D341Med (cell line): ENCODE results near the gene SIGLEC9.

Experiments used
- DNase-seq: peaks from one replicate; pipeline ENCODE4 v3.0.0; 2012; ENCODE audit warnings: low spot score

Gene SIGLEC9

GRCh38 chr19:51124729-51125128 lies at the start of gene SIGLEC9:
TSS of gene SIGLEC9 (plus strand) at chr19:51124906. CDS start at chr19:51124975, 69 bp downstream.
- DNase-seq: no peak

- DNase-seq: no peak
Observed at GRCh38 chr19:51075998-51076397, 48.7 kb upstream of the SIGLEC9 start.

DNA sequence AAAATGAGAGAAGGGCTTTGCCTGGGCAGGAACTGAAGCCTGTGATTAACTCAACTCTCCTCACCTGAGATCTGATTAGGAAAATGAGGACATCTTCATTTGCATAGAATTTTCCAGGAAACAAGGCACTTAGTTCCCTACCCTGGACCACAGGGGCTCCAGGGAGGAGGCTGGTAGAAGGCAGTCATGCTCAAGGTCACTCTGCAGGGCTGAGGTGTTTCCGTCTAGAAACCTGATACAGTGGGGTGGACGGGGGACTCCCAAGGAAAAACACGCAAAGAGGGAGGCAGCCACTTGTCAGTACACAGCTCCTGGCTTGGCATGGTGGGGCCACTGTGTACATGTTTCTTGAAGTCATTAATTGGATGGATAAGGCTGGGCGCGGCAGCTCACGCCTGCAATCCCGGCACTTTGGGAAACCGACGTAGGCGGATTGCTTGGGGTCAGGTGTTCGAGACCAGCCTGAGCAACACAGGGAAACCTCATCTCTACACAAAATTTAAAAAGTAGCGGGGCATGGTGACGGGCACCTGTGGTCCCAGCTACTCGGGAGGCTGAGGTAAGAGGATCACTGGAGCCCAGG lies 48.0 kb upstream of the SIGLEC9 start:
- no peak for DNase-seq

- no peak for DNase-seq
Observed at GRCh38 chr19:51078104-51078503, 46.6 kb upstream of the SIGLEC9 start.

- no peak for DNase-seq
Observed at GRCh38 chr19:51078731-51079130, 46.0 kb upstream of the SIGLEC9 start.

GRCh38 chr19:51079481-51080110 lies 45.1 kb upstream of the SIGLEC9 start:
- DNase-seq: no peak

- DNase-seq: no peak
Observed at GRCh38 chr19:51081476-51081875, 43.2 kb upstream of the SIGLEC9 start.

- no peak for DNase-seq
Observed at GRCh38 chr19:51082611-51083010, 42.1 kb upstream of the SIGLEC9 start, which contains the start of gene KLK14. TSS of gene KLK14 (minus strand) at chr19:51082887. CDS start at chr19:51082614, 273 bp downstream.

DNA sequence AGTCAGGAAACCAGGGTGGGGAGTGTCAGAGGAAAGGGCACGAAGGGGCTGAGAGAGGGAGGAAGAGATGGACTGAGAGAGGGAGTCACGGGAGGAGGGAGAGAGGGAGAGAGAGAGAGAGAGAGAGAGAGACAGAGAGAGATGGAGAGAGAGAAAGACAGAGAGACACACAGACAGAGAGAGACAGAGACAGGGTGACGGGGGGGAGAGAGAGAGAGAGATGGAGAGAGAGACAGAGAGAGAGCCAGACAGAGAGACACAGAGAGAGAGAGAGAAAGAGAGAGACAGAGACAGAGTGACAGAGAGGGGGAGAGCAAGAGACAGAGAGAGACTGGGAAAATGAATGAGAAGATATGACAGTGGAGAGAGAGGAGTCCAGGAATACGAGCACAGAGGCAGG lies 41.5 kb upstream of the SIGLEC9 start:
- no peak for DNase-seq

GRCh38 chr19:51083783-51084182 lies 40.9 kb upstream of the SIGLEC9 start:
- no peak for DNase-seq

DNA sequence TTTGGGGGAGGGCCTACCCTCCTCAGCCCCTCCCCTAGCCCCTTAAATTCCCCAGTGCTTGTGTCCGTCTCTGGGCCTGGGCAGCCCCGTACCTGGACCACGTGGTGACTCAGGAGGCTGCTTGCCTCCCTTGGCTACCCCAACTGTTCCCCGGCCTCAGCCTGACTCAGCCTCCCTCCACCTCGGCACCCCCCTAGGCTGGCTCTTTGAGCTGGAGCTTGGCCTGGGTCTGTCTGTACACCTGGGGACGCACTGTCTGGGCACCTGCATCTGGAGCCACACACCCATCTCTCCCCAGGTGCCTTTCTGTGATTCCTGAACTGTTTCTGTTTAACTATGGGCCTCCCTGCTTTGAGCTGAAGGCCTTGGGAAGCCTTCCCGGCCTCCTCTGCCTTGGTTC lies 40.2 kb upstream of the SIGLEC9 start:
- no peak for DNase-seq

DNA sequence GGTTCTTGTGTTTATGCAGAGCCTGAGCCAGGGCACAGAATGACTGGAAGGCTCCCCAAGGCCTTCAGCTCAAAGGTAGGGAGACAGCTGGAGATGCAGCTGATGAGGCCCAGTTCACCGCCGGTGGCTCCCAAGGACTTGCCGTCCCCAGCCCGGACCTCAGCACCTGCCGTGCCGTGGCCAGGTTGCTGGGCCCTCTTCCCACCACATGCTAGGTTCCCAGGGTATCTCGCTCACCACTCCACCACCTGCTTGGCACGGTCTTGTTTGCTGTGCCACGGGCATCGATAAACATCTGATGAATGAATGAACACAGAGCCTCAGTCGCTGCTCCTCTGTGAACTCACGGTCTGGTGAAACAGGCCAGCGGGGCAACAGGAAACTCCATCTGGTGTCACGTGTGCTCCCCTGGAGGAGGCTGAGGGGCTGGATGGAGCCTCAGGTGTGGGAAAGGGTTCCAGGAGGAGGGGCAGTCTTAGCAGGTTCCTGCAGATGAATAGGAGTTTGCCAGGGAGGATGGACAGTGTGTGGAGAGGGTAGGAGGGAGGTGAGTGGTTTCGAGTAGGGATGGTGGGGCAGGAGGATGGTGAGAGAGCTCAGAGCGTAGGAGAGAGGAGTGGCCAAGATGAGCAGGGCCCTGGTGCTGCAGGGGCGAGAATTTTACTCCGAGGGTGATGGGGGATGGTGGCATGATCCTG lies 38.4 kb upstream of the SIGLEC9 start:
- no peak for DNase-seq

GRCh38 chr19:51089786-51090185 lies 34.9 kb upstream of the SIGLEC9 start:
- DNase-seq: no peak

GRCh38 chr19:51090471-51090870 lies 34.2 kb upstream of the SIGLEC9 start:
- DNase-seq: no peak

GRCh38 chr19:51091126-51091525 lies 33.6 kb upstream of the SIGLEC9 start:
- no peak for DNase-seq

GRCh38 chr19:51091895-51092873 lies 32.5 kb upstream of the SIGLEC9 start:
- DNase-seq: no peak

DNA sequence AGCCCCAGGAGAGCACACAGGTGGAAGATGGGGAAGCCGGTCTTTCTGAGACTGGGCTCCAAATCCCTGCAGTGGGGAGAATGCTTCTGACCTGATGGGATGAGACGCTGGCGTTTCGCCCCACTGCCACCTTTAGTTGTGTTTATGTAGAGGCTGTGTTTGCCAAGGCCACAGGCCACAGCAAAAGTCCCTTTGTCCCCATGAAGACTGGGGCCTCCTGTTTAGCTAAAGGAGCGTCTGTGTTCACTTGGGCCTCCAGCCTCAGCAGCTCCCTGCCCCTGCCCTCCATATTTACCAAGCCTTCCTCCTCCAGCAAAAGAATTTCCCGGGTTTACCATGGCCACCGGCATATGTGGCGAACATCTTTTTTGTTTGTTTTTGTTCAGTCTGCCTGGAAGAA lies 31.6 kb upstream of the SIGLEC9 start:
- no peak for DNase-seq

DNA sequence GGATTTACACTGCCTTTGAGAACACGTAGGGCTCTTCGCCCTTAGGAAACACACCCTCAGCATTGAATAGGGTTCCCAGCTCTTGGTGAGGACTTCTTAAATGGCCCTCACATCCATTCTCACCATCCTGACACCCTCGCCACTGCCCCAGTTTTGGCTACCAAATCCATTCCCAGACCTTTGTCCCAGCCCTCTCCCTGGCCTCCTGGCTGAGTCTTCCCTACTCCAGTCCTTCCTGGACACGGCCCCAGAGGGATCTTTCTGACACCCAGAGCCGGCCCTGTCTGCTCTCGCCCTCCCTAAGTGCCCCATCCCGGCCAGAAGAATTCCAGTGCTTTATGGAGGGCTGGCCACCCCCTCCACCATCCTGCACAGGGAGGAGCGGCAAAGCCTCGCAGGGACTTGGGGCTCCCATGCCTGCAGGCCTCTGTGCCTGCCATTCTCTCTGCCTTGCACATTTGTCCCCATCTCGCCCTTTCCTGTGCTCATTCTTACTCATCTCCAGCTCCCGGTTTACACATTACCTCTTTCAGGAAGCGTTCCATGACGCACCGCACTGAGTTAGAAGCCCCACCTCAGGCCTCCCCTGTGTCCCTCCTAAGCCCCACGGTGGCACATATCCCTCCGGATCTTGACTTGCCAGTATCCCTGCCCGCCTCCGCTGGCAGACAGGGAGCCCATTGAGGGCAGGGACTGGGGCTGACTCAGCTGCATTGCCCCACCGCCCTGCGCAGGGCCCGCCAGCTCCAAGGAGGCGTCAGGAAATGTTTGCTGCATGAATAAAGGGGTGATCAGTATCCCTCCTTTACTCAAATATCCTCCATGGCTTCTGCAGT lies 31.0 kb upstream of the SIGLEC9 start:
- no peak for DNase-seq

GRCh38 chr19:51094696-51095279 lies 29.9 kb upstream of the SIGLEC9 start:
- peak; percentile 79 for DNase-seq

GRCh38 chr19:51096473-51097165 lies 28.1 kb upstream of the SIGLEC9 start:
- DNase-seq: no peak
